ENCODE measurements around the gene TRERF1.
"Not testable (repeated sequence)": the region's sequence is repeated elsewhere in the genome, so short reads cannot be mapped to it uniquely, and the experiment has no call there.

Gene TRERF1

DNA sequence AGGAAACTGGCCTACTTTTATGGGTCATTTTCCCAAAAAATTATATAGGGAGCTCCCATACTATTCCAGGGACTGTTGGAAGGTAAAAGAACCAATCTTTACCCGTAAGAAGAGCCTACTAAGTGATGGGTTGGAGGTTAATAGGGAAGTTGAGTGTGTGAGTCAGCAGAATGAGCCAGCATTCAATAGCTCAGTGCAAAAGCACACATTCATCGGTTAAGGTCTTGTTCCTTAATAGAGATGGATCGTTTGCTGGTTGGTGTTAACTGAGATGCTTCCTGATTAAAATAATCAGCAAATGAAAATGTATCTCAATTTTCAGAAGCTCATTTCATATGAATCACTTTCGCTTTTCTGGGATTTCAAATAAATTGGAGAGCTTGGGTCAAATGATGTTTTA is 118.8 kb downstream of the TRERF1 start:
- DNase-seq, result no peak

DNA sequence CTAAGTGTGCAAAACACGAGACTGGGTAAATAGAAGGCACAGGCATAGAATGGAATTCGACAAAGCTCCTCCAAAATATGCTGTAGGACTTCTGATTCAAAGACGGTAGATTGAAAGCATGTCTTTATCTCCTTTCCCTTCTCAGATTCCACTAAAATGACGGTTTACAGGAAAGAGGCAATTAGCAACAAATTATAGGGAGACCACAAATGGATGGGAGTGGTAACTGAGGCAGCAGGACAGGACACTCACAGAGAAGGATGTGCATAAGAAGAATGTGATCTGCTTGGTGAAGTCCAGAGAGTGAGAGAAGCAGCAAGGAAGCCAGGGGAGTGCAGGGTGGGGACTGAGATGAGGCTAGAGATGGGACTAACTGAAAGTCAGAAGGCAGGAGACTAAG is 120.7 kb downstream of the TRERF1 start:
- DNase-seq, result no peak

DNA sequence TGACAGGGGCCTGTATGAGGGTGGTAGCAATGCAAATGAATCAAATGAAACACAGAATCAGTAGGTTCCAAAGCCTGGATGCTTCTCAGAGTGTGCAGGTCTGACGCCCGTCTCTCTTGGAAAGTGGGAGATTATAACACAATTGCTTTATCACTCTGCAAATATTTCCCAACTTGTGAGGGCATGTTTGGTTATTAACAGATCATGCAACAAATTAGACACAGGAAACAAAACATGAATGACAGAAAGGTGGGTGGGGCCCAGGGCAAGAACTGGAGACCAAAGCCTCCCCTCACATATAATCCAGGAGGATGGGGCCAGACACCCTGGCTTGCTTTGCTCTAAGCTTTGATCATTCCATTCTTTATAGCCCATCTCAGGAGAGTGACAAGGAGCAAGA is 125.5 kb downstream of the TRERF1 start:
- no peak for DNase-seq

DNA sequence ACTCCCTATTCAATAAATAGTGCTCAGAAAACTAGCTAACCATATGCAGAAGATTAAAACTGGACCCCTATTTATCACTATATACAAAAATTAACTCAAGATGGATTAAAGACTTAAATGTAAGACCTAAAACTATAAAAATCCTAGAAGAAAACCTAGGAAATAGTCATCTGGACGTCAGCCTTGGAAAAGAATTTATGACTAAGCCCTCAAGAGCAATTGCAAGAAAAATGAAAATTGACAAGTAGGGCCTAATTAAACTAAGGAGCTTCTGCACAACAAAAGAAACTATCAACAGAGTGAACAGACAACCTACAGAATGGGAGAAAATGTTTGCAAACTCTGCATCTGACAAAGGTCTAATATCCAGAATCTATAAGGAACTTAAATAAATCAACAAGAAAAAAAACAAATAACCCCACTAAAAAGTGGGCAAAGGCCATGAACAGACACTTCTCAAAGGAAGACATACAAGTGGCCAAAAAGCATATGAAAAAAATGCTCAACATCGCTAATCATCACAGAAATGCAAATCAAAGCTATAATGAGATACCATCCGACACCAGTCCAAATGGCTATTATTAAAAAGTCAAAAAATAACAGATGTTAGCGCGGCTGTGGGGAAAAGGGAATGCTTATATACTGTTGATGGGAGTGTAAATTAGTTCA is 126.9 kb downstream of the TRERF1 start:
- not testable (repeated sequence) for DNase-seq

DNA sequence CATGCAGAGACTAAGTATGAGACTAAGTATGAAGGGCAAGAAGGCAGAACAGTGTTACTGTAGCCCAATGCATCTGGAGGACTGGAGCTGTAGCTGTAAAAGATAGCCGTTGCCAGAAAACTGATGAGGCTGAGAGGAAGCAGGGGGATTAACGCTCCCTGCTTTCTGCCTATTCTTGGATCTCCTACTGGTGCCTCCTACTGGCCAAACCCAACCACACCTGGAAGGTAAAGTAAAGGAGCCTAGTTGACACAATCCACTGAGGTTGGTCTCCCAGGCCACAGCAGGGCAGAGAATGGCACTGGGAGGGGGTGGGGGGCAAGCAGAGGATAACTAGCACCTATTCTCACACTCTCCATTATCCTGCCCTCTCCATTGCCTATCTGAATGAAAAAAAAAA is 129.1 kb downstream of the TRERF1 start:
- DNase-seq, result no peak

DNA sequence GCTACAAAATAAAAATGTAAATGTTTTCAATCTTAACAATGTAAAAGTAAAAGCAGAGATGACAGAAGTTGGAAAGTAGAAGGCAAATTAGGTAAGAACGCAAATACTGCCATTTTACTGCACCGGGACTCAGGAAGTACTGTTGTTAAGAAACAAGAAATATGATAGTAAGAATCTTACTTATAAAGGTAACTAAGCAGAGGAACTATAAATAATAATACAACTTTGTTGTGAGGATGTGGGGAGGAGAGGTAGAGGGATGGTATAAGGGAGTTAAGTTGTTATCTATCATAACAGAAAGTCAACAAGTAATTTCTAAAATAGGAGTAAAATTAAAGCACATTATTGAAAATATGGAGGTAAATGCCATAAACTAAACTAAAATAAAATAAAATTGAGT is 129.8 kb downstream of the TRERF1 start:
- DNase-seq, result no peak

DNA sequence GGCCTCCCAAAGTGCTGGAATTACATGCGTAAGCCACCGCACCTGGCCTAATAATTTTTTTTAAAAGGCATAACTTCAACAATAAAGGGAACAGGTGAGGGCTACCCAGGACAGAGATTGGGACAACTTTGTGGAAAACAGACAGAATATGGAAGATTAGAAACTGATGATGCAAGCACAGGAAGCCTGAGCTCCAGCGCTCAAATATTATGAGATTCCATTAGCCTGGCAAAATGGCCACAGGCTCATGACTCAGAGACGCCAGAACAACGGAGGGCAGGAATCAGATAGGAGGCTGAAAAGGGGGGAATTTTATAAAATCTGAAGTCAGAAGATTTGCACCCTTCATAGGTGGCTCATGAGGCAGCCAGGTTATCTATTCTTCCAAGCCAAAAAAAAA is 131.0 kb downstream of the TRERF1 start:
- no peak for DNase-seq

DNA sequence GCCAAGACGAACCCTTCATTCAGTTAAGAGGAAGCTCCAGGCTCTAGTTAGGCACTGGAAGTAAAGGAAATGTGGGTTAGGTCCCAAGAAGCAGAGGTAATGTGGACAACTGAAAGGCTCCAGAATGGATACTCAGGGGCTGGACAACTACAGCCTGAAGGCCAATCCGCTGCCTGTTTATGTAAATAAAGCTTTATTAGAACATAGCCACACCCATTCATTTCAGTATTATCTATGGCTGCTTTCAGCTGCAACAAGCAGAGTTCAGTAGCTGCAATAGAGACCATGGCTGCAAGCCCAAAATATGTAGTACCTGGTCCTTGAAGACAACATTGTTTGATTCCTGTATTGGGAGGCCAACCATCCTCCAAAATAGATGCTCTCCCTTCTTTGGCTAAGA is 133.2 kb downstream of the TRERF1 start:
- DNase-seq, result no peak

DNA sequence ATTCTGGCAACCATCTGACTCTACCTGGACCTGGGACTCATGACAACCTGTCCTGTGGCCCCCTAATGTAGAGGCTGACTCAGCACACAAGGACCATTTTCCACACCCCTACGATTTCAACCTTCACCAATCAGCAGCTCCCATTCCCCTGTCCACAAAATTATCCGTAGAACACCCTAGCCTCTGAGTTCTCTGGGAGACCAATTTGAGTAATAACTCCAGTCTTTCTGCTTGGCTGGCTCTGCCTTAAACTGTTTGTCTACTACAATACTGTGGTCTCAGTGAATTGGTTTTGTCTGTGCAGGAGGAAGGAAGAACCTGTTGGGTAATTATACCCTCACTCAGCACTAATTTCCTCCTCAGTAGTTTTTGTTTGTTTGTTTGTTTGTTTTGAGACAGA is 134.7 kb downstream of the TRERF1 start:
- DNase-seq, result no peak

DNA sequence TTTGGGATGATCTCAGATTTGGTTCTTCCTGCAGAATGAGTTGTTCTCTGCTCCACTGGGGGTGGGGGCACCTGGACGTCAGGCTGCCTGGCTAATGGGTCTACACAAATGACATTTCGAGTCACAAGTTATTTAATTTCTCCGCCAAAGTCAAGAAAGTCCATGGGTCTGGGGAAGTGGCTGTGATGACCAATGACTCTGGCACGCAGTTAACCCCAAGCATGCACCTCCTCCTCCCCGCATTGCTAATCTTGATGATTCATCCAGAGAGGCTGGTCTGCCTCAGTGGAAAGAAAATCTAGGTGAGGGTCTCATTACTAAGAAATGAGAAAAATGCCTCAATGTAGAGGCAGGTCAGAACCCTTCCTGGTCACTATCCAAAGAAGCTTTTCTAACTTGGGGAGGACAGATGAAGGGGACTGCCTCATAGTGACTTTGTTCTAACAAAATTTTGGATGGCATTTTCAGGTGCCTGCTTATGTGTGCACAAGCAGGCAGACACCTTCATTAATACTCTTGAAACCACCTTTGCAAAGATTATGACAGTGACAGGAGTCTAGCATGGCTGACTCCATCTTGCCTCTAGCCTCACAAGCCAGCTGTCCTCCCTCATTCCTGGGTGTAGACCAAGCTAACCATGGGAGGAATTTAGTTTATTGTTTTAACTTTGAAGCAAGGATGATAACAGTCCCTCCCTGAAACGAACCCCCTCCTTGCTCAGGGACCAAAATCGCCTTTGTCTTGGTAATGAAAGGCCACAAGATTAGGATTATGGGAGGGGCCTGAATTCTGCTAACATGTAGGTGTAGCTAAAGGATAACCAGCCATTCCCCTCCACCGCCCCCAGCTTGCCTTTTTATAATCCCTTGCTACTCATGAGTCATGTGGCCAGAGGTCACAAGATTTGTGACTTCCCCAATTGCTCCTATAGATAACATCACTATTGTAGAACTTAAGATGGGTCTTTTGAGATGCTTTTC is 135.4 kb downstream of the TRERF1 start:
- no peak for DNase-seq

DNA sequence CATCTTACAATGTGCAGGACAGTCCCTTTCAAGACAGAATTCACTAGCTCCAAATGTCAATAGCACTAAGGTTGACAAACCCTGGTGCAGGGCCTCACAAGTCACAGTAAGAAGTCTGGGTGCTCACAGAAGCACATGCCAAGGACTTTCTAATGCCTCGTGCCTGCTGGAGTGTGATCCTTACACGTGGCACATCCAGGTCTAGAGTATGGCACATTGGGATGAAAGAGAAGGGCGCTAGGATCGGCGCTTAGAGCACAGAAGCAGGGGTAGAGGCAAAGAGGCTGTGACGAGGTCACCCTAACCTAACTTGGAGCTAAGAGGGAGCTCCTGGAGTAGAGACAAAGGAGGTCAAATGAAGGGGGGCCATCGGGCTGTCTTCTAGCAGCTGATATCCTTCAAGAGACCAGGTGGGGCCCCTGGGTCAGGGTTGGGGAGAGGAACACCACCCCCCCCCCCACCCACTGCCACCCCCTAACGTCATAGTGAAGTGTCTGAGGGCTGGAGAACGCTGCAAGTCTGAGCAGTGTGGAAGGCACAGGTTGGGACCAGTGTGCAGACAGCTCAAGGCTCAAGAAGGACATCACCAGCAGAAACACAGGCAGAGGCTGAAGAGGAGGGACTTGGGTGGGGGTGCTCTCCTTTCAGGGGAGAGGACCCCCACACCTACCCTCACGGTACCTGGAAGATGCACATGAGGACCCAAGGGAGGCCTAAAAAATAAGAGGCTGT is 136.3 kb downstream of the TRERF1 start:
- no peak for DNase-seq

DNA sequence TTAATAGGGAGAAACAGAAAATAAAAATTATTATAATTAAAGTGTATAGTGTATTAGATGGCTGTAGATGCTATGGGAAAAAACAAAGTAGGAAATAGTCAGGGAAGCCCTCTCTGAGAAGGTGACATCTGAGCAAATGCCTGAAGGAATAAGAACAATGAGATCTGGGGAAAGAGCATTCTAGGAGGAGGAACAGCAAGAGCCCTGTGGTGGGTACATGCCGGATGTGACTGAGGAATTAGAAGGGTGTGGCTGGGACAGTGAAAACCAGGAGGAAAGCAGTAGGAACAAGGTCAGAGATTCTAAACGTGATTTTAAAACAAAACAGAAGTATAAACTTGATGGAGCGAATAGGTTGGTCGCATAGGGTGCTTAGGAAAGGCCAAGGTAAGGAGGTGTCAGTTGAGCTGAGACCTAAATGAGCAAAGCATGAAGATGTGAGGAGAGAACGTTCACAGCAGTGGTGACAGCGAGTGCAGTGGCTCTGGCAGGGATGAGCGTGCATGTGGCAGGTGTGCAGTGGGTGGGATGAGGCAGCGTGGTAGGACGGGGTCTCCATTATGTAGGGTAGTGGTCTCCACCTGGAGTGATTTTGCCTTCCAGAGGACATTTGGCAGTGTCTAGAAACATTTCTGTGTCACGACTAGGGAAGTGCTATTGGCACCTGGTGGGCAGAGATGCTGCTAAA is 137.0 kb downstream of the TRERF1 start:
- DNase-seq, result no peak

DNA sequence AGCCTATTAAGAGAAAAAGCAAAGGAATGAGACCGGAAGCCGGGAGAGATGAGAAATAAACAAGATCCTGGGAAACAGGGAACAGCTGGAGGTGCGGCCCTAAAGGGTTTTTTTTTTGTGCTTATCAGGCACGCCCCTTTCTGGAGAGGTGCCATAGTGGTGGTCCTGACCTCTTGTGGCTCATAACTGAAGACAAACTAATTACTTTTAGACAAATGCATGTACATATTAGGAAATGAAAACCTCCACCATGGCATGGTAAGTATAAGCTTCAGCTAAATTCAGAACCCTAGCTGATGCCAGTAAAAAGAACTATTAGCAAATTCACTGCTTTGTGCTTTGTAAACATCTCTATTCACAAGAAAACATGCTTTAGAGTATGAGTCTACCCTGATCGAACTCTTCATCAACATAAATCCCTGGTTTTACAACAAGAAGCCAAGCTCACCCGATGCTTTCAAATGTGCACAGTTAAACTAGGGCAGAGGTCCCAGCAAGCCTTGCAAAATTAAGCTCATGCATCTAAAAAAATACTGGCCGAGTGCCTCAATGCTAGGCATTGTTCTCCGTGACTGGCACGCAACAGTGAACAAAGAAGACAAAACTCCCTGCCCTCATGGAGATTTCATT is 137.7 kb downstream of the TRERF1 start:
- DNase-seq, result no peak

DNA sequence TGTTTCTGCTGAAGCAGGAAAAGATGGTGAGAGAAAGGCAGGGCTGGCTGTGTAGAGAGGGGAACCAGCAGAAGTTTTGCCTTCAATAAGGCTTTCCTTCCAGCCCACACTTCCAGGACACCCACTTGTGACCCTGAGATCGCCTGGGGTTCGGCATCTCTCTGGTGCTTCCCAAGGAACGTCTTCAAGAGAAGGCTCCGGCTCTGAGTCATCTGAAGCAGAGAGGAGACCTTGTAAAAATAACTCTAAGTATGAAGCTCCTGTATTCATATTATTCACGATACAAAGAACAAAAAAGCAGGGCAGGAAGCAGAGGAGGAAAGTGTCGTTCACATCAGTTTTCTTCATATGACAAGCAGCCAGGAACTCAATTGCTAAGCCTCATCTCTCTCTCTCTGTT is 138.7 kb downstream of the TRERF1 start:
- DNase-seq, result no peak

DNA sequence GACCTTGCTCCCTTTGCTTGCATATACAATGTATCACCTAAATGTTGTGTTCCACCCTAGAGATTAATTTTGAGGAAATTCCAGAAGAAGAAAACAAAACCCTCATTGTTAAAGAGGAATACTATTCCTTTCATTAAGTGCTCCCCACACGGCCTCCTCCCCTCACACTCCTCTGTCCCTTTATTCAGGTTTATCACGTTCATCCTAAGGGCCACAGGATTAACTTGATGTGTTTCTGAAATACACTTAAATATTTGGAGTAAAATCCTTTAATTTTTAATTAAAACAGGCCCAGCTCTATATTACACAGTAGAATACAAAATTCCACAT is 144.6 kb downstream of the TRERF1 start:
- no peak for DNase-seq

DNA sequence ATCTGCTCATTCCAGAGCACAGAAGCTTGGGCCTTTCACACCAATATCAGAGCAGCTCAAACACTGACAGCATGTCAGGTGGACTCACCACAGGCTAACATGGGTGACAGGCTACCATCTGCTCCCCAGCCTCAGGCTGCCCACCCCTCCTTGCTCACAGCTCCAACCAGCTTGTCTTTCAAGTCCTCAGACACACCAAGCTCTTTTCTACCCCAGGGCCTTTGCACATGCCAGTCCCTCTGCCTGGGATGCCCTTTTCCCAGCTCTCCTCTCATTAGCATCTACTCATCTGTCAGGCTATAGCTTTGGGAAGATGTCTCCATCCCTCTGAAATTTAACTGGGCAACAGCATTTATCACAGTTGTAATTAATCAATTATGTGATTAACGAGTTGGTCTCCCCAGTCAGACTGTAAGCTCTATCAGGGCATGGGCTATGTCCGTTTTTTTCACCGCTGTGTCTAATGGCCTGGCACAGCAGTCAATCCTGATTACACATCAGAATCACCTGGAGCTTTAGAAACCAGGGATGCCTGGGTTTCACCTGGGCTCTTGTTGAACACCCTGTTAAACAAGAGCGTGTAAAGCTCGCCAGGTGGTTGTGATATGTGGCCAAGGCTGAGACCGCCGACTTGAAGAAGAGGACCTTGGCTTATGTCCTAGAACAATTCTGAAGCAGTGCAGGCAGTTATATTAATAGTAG is 145.1 kb downstream of the TRERF1 start:
- no peak for DNase-seq

DNA sequence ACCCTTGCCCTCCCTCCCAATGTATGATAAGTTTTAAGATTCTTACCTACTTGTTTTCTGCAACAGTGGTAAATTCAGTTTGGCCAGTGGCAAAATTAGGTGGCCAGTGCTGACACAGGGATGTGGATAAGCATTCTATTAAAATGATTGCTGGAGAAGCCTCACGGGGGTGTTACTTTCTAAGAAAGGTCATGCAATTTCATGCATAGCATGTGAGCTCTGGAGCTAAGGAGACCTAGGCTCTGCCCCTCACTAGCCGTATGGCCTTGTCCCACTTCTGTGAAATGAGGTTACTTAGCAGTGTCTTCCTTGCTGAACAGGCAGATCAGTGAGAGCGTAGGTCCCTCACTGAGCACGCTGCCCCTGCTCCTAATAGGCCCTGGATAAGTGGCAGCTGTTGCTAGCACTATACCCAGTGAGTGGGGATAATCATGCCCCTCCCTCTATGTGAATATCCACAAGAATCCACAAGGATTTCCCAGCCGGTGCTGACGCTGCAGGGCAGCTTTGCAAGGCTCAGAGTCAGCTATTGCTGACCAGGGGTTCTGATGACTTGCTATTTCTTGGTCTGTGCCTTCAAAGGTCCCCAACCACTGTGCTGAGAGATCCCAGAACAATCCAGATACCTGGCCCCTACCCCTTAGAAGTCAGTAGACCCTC is 147.5 kb downstream of the TRERF1 start:
- DNase-seq, result no peak

DNA sequence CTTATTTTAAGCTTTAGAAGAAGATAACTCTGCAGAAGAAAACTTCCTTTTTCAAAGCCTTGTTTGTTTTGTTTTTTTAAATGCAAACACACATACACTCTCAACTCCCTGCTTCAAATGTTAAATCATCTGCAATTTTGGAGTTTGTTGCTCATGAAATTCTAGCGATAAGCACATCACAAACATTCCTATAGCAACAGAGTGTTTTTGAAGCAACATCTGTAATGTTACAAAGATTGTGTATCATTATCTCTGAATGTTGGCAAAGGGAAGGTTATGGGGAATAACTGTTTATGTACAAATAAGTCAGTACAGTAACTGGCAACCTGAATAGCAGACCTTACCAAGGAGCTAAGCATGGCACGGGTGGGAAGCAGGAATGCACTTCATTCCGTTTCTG is 149.3 kb downstream of the TRERF1 start:
- no peak for DNase-seq

DNA sequence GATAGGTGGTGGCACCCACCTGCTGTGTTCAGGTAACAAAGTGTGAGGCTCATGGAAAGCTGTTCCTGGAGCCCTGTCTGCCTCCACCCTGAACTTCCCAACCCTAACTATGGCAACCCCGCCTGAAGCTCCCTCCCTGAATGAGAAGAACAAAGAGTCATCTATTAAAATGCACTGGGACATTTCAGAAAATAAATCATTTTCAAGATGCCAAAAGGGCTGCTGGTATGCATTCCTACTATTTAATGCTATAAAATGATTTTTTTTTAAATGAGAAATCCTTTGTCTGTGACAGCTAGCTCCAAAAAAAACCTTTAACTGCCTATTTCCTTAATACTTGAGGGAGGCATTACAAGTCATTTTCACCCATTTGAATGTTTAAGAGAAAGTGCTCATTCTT is 149.7 kb downstream of the TRERF1 start:
- DNase-seq, result no peak

DNA sequence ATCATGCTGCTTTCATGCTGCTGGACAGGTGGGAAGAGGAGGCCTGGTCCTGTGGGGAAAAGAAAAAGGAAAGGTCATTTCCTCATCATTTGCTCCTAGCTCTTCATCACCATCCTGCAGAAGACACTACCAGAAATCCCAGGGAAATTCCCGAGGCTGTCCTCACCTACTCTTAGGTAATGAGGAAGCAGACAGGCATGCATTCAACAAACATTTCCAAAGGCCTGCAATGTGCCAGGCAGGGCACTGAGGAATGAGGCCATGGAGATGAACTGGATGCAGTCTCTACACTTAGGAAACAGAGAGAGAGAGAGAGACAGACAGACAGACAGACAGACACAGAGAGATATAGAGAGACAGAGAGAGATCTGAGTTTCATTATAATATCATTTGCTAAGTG is 151.0 kb downstream of the TRERF1 start:
- DNase-seq, result no peak

DNA sequence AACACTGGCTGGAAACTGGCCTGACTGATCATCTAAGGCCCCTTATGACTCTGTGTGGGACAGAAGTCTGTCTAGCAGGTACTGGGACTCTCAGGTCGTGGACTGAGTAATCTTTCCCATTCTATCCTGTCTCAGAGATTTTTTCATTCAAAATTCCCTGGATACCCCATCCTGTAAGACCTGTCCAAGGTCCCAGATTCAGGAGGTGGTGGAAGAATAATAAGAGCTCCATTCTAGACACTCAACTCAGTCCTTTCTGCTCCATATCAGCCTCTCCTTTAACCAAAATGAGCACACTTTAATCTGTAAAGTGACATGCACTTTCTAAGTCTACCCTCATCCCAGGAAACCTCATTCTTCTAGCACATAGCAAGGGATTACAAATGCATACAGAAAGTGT is 151.5 kb downstream of the TRERF1 start:
- no peak for DNase-seq

DNA sequence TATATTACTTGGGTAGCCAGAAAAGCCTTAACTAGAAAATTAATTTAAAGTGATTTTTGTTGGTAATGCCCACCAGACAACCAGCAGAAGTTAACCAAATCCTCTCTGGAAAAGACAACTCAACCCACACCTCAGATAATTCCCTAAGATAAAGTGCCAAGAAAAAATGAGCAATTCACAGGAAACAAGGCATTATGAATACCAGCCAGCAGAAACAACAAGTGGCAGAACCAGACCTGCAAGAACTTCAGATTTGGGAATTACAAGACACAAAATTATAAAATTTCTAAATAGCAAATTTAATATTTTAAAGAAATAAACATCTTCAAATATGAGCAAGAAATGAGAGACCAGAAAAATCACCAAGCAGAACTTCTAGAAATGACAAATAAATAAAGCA is 154.1 kb downstream of the TRERF1 start:
- no peak for DNase-seq
